NCI-H1105 treated with DMSO at 0.1 percent for 48 hours (cell line): Measurements from ENCODE around the gene SLC48A1.
A peak's percentile ranks its signal among the peaks of the same experiment; 100 is the strongest.

Source experiments
- DNase-seq: peaks from one replicate; lab custom pipeline; 2025; lab: John Stamatoyannopoulos, UW

Gene SLC48A1

GRCh38 chr12:47773062-47773857 lies at the start of gene SLC48A1:
SLC48A1 (plus strand) TSS chr12:47773238; CDS start chr12:47773305, 67 bp downstream.
- DNase-seq, result peak; percentile 73

GRCh38 chr12:47725091-47725772 lies 47.8 kb upstream of the SLC48A1 start, which contains the start of gene ENDOU:
ENDOU (minus strand) TSS chr12:47725490; CDS start chr12:47725413, 77 bp downstream.
- no peak for DNase-seq

- no peak for DNase-seq
Observed at GRCh38 chr12:47725893-47726292, 47.1 kb upstream of the SLC48A1 start.

- no peak for DNase-seq
Observed at GRCh38 chr12:47729233-47729632, 43.8 kb upstream of the SLC48A1 start.

GRCh38 chr12:47730341-47730744 lies 42.7 kb upstream of the SLC48A1 start:
- no peak for DNase-seq

- DNase-seq, result no peak
Observed at GRCh38 chr12:47731723-47732122, 41.3 kb upstream of the SLC48A1 start.

GRCh38 chr12:47732504-47732903 lies 40.5 kb upstream of the SLC48A1 start:
- DNase-seq, result no peak

GRCh38 chr12:47733142-47733541 lies 39.9 kb upstream of the SLC48A1 start:
- DNase-seq, result no peak

GRCh38 chr12:47734725-47735480 lies 38.1 kb upstream of the SLC48A1 start:
- DNase-seq, result no peak

- DNase-seq, result no peak
Observed at GRCh38 chr12:47735649-47736048, 37.4 kb upstream of the SLC48A1 start.

- DNase-seq, result no peak
Observed at GRCh38 chr12:47736216-47736615, 36.8 kb upstream of the SLC48A1 start.

- no peak for DNase-seq
Observed at GRCh38 chr12:47736877-47737676, 36.0 kb upstream of the SLC48A1 start.

GRCh38 chr12:47737936-47738594 lies 35.0 kb upstream of the SLC48A1 start:
- no peak for DNase-seq

- no peak for DNase-seq
Observed at GRCh38 chr12:47739297-47739696, 33.7 kb upstream of the SLC48A1 start.

GRCh38 chr12:47739979-47740378 lies 33.1 kb upstream of the SLC48A1 start:
- no peak for DNase-seq

GRCh38 chr12:47740606-47741339 lies 32.3 kb upstream of the SLC48A1 start:
- DNase-seq, result no peak

GRCh38 chr12:47741340-47741703 lies 31.7 kb upstream of the SLC48A1 start:
- DNase-seq, result peak; percentile 88

- peak; percentile 13 for DNase-seq
Observed at GRCh38 chr12:47742253-47742825, 30.7 kb upstream of the SLC48A1 start.

GRCh38 chr12:47743311-47743860 lies 29.7 kb upstream of the SLC48A1 start:
- DNase-seq, result no peak
